ENCODE measurements around the gene DNAJC7. TPM values are rescaled to one million over a fixed set of nuclear protein-coding genes. Genes with fewer than 3 reads are reported as not detected.
A peak's percentile ranks its signal among the peaks of the same experiment; 100 is the strongest.

Gene DNAJC7
- total and polyA plus RNA-seq, 9 of the 15 experiments (the other 6 are each of a cell fraction or from before 2014, with no cell fraction given): 85.8 to 262 (median 157) TPM

DNA sequence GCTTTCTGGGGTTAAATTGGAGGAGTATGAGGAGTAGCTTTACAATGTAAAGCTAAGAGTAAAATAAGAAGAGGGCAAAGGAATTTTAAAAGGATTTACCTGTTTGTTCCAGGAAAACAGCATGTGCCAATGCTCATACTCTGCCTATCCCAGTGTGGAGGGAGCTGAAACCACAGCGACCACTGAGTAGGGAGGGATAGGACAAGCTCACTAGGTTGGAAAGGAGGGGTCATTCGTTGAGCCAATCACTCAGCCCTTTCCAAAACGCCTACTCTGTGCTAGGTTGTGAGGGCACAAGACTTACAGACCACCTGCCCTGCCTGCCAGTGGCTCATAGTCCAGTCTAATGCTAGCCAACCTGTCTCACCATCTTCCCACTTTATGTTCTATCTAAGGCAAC, 1.1 kb upstream of the DNAJC7 start:
- no peaks in the 10 kb centered on the region for H3K9me1 ChIP-seq (ENCODE audit: control insufficient read depth, insufficient read depth, low read length)
- H3K4me1 ChIP-seq (replicated peaks in 1 of 2; ENCODE audit: control insufficient read depth in 2 of 2, insufficient read depth in 2 of 2, low read length in 2 of 2): peaks cover 26 to 31% of the 10 kb centered on the region in 2 experiments
- peak overlapping the region; percentile 86 for H3K4me3 ChIP-seq
- ATAC-seq (peak; percentile 32), DNase-seq (ENCODE audit: extremely low read depth in 1 of 4, low spot score in 3 of 4) (peak in 2 of 4 experiments; percentile 74 to 79), FAIRE-seq (peak; percentile 92)
- H3K9me3 ChIP-seq (replicated peaks; ENCODE audit: control insufficient read depth, insufficient read depth, low read depth, low read length): no peaks in the 10 kb centered on the region
- in situ Hi-C loops (cut with MboI): no loop called here
- peak overlapping the region; percentile 98 for H3K27ac ChIP-seq (ENCODE audit: extremely low read depth, low read depth, low read length)
- WGBS (ENCODE audit: insufficient coverage, low coverage, missing lambda C conversion rate): 0% methylated on average over 3 of the region's 3 CpGs
- intact Hi-C loops (cut with micrococcal nuclease): no loop called here
- ChIA-PET POLR2A (interaction anchor here (0.6 to 4.3 kb wide), 11 partner anchors 9 to 518 kb away, joined by 3 to 37 read pairs (median 4); no protein-coding TSS in a partner anchor), CTCF (ENCODE audit: low intra/inter-chr PET ratio) (no interaction called here)
- peaks cover 5% of the 10 kb centered on the region for H4K20me1 ChIP-seq (replicated peaks; ENCODE audit: control insufficient read depth, insufficient read depth, low read length)
- peaks cover 46% of the 10 kb centered on the region for H3K36me3 ChIP-seq (ENCODE audit: control insufficient read depth, insufficient read depth, low read length)
- peak overlapping the region; percentile 91 for H3K4me2 ChIP-seq (ENCODE audit: insufficient read depth, low read length)
- peak overlapping the region; percentile 93 for H2AFZ ChIP-seq (ENCODE audit: low read depth, low read length)
- peaks cover 69% of the 10 kb centered on the region for H3K79me2 ChIP-seq (ENCODE audit: control insufficient read depth, insufficient read depth, low read length)
- BruUV-seq (replicated peaks): no TSS peak
- H3K27me3 ChIP-seq (ENCODE audit: control insufficient read depth in 2 of 2, insufficient read depth in 2 of 2, low read length in 2 of 2): no peaks in the 10 kb centered on the region
- peak overlapping the region; percentile 97 to 99; a peak in 3 of 4 replicates for H3K9ac ChIP-seq (ENCODE audit: insufficient read depth in 1 of 2, low read depth in 2 of 2, low read length in 2 of 2)
- TF ChIP-seq, protein P1, sequence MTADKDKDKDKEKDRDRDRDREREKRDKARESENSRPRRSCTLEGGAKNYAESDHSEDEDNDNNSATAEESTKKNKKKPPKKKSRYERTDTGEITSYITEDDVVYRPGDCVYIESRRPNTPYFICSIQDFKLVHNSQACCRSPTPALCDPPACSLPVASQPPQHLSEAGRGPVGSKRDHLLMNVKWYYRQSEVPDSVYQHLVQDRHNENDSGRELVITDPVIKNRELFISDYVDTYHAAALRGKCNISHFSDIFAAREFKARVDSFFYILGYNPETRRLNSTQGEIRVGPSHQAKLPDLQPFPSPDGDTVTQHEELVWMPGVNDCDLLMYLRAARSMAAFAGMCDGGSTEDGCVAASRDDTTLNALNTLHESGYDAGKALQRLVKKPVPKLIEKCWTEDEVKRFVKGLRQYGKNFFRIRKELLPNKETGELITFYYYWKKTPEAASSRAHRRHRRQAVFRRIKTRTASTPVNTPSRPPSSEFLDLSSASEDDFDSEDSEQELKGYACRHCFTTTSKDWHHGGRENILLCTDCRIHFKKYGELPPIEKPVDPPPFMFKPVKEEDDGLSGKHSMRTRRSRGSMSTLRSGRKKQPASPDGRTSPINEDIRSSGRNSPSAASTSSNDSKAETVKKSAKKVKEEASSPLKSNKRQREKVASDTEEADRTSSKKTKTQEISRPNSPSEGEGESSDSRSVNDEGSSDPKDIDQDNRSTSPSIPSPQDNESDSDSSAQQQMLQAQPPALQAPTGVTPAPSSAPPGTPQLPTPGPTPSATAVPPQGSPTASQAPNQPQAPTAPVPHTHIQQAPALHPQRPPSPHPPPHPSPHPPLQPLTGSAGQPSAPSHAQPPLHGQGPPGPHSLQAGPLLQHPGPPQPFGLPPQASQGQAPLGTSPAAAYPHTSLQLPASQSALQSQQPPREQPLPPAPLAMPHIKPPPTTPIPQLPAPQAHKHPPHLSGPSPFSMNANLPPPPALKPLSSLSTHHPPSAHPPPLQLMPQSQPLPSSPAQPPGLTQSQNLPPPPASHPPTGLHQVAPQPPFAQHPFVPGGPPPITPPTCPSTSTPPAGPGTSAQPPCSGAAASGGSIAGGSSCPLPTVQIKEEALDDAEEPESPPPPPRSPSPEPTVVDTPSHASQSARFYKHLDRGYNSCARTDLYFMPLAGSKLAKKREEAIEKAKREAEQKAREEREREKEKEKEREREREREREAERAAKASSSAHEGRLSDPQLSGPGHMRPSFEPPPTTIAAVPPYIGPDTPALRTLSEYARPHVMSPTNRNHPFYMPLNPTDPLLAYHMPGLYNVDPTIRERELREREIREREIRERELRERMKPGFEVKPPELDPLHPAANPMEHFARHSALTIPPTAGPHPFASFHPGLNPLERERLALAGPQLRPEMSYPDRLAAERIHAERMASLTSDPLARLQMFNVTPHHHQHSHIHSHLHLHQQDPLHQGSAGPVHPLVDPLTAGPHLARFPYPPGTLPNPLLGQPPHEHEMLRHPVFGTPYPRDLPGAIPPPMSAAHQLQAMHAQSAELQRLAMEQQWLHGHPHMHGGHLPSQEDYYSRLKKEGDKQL (CRISPR knock-in tag; IDR thresholded peaks at IDR 0.05; ENCODE audit: borderline replicate concordance): no peak
- TF ChIP-seq NFXL1 (CRISPR knock-in tag; IDR thresholded peaks at IDR 0.05) (no peak), TCF7 (IDR thresholded peaks at IDR 0.05; ENCODE audit: borderline replicate concordance) (no peak), SLC30A9 (CRISPR knock-in tag; IDR thresholded peaks at IDR 0.05) (no peak), EHMT2 (IDR thresholded peaks at IDR 0.05) (peak; percentile 61), PTTG1 (tag; IDR thresholded peaks at IDR 0.05; ENCODE audit: low read depth) (no peak), KDM1A (IDR thresholded peaks at IDR 0.05) (no peak)
- TF ChIP-seq, protein P2, sequence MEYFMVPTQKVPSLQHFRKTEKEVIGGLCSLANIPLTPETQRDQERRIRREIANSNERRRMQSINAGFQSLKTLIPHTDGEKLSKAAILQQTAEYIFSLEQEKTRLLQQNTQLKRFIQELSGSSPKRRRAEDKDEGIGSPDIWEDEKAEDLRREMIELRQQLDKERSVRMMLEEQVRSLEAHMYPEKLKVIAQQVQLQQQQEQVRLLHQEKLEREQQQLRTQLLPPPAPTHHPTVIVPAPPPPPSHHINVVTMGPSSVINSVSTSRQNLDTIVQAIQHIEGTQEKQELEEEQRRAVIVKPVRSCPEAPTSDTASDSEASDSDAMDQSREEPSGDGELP (CRISPR knock-in tag; IDR thresholded peaks at IDR 0.05; ENCODE audit: borderline replicate concordance): no peak
- TF ChIP-seq, protein P3, sequence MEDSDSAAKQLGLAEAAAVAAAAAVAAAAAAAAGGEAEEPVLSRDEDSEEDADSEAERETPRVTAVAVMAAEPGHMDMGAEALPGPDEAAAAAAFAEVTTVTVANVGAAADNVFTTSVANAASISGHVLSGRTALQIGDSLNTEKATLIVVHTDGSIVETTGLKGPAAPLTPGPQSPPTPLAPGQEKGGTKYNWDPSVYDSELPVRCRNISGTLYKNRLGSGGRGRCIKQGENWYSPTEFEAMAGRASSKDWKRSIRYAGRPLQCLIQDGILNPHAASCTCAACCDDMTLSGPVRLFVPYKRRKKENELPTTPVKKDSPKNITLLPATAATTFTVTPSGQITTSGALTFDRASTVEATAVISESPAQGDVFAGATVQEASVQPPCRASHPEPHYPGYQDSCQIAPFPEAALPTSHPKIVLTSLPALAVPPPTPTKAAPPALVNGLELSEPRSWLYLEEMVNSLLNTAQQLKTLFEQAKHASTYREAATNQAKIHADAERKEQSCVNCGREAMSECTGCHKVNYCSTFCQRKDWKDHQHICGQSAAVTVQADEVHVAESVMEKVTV (CRISPR knock-in tag; IDR thresholded peaks at IDR 0.05): no peak
- TF ChIP-seq, protein P4, sequence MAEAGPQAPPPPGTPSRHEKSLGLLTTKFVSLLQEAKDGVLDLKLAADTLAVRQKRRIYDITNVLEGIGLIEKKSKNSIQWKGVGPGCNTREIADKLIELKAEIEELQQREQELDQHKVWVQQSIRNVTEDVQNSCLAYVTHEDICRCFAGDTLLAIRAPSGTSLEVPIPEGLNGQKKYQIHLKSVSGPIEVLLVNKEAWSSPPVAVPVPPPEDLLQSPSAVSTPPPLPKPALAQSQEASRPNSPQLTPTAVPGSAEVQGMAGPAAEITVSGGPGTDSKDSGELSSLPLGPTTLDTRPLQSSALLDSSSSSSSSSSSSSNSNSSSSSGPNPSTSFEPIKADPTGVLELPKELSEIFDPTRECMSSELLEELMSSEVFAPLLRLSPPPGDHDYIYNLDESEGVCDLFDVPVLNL (CRISPR knock-in tag; IDR thresholded peaks at IDR 0.05; ENCODE audit: low read depth): no peak
- TF ChIP-seq, protein P5, sequence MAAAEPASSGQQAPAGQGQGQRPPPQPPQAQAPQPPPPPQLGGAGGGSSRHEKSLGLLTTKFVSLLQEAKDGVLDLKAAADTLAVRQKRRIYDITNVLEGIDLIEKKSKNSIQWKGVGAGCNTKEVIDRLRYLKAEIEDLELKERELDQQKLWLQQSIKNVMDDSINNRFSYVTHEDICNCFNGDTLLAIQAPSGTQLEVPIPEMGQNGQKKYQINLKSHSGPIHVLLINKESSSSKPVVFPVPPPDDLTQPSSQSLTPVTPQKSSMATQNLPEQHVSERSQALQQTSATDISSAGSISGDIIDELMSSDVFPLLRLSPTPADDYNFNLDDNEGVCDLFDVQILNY (CRISPR knock-in tag; IDR thresholded peaks at IDR 0.05): no peak
